Activated effector memory CD4-positive, alpha-beta T cell treated with anti-CD3 and anti-CD28 coated beads, Interleukin-2, amount 50 U/mL, for 16 hours (primary cell): Measurements from ENCODE around the gene CAPN14.

Source experiments
- DNase-seq: peaks from one replicate; pipeline ENCODE4 v3.0.0-alpha.2; 2020

The CAPN14 gene, protein sequence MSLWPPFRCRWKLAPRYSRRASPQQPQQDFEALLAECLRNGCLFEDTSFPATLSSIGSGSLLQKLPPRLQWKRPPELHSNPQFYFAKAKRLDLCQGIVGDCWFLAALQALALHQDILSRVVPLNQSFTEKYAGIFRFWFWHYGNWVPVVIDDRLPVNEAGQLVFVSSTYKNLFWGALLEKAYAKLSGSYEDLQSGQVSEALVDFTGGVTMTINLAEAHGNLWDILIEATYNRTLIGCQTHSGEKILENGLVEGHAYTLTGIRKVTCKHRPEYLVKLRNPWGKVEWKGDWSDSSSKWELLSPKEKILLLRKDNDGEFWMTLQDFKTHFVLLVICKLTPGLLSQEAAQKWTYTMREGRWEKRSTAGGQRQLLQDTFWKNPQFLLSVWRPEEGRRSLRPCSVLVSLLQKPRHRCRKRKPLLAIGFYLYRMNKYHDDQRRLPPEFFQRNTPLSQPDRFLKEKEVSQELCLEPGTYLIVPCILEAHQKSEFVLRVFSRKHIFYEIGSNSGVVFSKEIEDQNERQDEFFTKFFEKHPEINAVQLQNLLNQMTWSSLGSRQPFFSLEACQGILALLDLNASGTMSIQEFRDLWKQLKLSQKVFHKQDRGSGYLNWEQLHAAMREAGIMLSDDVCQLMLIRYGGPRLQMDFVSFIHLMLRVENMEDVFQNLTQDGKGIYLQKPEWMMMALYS

DNA sequence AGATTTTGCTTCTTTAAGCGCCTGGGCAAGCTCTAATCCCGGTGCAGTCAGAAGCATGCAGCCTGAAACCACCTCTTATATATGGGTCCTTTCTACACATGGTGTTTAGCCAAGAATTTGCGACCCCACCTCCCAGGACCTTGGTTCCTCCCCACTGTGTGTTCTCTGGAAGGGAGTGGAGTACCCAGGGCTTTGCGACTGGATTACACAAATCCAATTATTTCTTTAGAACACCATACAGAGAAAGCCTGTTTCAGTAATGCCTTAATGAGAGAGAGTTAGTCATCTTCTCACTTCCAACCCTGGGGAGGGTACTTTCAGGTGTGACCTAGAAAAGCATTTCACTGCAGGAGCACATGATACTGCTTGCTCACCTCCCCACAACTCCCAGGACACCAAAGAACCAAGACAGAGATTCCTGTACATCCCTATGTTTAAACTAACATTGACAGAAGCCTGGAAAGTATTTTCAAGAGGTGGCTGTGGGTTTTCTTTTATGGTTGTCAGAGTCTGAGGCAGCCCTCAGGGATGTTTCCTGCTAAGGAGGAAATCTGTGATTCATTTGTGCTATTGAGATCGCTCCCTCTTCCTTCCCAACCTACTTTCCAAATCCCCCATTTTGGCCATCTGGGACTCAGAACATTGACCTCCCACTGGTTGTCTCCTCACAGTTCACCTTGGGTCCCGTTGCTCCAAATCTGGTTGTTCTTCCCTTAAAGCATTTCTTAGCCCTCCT, at the start of gene CAPN14:
TSS of gene CAPN14 (minus strand) at position 51 of the 736 bp plus-strand sequence. CDS start 12,068 bp downstream, outside the sequence.
- no peak for DNase-seq

DNA sequence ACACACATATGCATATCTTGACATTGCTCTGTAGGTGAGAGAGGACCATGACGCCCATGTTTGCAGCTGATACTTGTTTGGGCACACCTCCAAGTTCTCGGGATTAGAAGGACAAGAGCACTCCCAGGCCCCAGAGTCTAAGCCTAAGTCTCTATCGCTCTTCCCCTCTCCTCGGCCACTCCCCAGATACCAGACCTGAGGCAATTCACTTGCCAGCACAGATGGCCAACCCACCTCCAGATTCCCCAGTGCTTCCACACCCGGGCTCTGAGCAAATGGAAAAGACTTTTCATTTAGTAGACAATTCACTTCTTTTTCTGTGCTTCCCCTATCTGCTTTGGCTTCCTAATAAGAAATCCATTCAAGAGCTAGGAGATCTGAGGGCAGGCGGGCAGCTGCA, 49.5 kb upstream of the CAPN14 start:
- DNase-seq: no peak

DNA sequence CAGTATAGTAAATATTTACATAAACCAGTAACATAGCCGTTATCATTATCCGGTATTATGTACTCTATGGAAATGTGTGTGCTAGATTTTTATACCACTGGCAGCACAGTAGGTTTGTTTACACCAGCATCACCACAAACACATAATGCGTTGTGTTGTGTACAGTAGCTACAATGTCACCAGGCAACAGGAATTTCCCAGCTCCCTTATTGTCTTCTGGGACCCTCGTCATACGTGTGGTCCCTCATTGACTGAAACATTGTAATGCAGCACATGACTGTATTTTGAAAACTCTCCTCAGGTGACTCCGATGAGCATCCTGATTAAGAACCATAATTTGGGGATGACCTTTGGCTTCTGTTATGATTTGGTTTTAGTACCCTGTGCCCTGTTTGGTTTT, 47.9 kb upstream of the CAPN14 start:
- DNase-seq: no peak

DNA sequence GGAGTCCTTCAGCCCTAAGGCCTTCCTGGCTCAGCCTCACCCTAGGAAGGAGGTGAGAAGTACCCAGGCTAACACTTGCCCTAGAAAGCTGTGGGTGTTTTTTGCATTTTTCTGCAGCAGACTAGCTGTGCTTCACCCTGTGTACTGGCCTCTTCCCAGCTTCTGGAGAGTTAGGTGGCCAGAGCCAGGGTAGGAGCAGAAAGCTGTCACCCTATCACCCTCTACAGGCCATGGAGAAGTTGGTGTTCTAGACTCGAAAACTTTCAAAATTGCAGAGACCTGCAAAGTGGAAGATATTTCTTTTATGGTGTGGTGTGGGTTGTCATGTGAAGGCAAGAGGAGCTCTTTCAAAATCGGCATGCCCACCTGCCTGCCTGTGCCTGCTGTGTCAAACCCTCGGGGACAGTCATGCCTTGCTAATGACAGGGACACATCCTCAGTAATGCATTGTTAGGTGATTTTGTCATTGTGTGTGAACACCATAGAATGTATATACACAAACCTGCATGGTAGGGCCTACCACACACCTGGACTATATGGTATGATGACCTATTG, 46.4 kb upstream of the CAPN14 start:
- no peak for DNase-seq

DNA sequence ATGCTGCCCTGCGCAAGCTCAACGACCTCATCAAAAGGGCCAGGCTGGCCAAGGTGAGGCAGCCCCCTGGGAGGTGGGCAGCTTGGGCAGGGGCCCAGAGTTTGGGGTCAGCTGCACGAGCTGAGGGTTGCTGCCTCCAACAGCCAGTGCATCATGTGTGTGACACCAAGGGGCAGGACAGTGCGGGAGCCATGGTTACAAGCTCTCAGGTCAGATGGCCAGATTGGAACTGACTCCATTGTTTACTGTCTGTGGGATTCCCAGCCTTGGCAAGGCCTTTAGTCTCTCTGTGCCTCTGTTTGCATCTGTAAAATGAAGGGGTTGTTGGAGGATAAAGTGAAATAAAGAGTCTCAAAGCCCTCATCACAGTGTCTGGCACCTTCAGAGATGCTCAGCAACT, 43.6 kb upstream of the CAPN14 start:
- no peak for DNase-seq

DNA sequence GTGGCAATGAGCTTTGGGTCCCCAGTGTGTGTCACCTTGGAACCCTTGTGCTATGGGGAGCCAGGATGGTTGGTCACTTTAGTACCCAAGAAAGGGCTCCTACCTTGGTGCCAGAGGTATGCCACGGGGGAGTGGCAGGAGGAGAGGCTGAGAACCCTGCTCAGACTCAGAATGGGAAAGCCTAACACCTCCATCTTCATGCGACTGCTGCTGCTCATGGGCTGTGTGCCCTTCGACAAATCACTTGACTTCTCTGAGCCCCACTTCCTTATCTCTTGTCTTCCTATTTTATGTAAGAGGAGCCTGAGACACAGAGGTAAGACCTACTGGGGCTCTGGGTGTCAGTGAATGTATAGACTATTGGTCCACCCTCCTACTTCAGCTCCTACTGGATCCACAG, 41.8 kb upstream of the CAPN14 start:
- no peak for DNase-seq

DNA sequence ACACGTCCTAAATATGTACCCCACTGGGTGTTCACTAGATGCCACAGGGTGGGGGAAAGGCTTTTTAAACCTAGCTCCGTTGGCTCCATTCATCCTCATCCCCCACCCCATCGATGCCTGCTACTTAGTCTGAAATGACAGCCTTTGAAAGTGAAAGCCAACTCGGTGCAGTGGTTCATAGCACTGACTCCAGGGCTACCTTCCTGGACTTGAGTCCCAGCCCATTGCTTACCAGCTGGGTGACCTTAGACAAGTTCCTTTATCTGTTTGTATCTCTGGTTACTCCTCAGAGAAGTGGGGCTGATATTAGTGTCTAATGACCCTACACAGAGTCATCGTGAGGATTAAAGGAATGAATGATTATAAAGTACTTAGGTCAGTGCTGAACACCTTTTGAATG, 41.0 kb upstream of the CAPN14 start:
- DNase-seq: no peak

DNA sequence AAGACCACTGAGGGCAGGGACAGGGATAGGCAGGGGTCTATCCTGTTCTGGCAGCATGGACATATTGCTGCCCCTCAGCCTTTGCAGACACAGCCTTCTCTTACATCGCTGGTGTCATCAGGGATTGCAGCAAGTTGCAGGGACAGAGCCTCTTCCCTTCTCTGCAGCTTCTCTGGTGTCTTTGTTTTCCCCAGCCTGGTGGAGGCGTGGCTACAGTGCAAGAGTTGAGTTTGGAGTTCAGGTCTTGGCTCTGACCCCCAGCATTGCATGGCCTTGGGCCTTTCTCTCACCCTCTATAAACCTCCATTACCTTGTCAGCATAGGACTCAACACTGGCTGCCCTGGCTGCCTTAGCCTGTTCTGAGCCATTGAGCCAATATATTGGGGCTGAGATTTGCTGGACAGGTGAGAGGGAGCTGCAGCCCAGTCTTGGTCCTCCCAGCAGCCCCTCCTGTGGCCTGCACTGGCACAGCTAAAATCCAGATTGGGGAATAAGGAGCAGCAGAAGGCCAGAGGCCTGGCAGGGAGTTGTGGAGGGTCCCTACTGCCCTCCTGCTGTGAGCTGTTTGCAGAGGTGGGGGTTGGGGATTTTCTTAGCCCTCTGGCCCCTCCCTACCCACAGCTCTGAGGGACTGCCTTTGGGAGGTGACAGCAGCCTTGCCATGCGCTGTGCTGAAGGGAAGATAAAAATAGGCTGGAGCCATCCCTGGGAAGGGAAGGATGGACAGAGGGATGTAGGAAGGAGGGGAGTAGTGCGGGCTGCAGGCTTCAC, 39.5 kb upstream of the CAPN14 start:
- no peak for DNase-seq

DNA sequence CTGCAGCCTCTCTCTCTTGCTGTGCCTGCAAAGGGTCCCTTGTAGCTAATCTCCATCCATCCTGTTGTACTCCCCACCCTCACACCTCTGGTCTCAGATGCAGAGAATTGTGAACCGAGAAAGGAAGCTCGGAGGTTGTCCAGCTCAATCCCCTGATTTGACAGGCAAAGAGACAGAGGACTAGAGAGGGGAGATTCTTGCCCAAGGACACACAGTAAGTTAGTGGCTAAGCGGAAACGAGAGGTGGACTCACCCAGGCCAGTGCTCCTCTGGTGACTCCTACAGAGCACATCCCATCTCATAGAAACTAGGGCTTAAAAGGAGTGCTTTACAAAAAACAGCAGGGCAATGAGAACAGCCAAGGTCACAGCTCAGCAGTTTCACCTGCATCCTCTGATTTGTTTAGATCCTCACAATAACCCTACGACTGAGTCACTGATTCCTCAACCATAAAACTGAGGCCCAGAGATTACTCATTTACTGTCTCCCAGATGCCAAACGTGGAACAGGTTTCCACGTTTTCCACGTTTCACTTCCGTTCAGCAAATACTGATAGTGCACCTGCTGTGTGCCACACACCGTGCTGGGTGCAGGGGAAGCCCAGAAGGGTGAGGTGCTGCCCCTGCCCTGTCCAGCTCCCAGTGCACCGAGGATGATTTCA, 38.7 kb upstream of the CAPN14 start:
- DNase-seq: no peak

DNA sequence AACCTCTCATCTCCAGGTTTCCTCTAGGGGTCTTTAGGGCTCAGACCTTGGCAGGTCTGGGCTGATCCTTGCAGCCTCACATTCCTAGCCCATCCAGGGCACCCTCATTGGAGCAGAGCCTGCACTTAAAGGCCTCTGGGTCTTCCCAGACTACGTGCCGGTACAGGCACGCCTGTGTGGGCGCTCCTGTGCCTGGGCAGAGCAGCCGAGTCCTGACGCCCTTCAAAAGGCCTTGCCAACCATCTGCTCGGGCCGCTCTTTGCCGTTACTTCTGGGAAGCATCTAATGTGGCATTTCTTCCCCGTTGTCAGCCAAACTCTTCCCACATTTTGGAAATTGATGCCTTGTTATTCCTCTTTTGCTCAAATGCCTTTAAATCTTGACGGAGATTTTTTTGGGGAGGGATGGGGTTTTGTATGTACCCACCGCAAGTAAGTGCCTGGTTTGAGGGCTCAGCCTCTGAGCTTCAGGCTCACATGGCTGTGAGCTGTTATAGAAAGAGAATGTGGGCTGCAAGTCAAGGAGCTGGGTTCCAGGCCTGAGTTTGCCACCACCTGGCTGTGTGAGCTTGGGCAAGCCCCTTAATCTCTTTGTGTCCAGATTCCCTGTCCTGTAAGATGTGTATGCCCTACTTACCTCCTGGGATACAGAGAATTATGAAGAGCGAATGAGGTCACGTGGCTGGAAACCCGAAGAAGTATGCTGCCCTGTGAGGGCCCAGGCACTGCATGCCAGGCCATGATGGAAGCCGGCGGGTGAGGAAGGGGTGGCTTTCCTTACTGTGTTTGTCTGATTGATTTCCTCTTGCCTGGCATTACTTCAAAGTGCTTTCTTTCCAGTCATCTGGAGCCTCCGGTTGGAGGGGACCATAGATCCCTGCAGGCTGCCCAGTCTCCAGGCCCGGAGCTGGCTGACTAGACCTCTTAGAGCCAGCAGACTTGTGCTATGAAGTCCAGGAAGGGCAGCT, 37.2 kb upstream of the CAPN14 start:
- DNase-seq: no peak

DNA sequence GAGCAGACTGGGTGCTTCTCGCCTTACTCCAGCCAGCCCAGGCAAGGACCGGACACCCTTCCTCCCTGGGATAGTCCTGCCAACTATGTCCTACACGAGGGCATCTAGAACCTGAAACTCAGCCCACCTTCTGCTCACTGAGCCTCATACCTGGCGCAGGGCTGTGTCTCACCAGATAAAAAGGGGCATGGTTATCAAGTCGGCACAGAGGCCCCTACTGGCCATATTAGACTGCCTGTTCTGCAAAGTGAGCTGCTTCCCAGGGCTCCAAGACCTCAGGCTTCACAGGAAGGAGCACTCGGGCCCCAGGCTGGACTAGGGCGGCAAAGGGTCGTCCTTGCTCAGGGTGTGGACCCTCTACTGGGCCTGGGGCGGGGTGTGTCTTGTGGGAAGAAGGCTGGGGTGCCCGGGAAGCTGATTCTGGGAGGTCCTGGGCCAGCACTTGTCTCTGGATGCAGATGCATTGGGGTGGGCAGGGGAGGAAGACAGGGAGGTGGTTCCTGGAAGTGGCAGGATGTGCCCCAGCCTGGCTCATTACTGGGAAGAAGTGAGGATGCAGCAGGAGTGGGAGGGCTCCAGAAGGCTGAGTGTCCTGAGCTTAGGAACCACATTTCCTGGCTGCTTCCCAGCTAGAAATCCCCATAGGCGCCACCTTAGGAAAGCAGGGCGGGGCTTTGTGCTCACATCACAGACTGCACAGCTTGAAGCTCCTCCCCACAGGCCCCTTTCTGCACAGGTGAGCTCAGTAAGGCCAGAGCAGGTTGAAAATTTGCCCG, 36.2 kb upstream of the CAPN14 start:
- DNase-seq: no peak

DNA sequence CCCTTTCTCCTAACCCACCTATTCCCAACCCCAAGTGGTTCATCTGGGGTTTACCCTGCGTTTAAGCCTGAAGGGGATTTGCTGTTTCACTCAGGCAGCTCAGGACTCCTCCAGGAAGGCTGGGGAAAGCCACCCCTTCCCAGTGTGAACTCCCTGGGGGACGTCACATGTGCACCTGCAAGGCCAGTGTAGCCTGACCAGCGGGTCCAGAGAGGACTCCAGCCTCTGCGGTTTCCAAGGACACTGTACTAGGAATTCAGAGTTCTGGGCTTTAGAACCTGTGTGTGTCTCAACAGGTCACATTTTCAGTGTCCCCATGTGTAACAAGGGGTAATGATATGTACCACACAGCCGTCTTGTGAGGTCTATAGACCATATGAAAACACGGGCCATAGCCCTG, 34.5 kb upstream of the CAPN14 start:
- DNase-seq: no peak

DNA sequence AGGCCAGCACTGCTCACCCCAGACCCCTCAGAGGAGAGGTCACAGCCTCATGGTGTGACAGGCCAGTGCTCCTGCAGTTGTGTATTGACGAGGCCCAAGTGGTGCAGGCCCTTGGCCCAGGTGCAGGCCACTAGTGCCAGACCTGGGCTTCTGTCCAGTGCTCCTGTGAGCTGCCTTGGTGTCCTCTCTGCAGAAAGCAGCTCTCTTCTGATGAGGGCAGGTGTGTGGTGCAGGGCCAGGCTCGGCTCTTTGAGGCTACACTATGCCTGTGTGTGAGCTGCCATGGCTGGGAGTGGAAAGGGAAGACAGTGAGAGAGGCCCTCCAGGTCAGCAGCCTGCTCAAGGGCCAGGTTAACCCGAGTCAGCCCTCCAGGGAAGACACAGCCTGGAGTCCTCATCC, 33.7 kb upstream of the CAPN14 start:
- no peak for DNase-seq

DNA sequence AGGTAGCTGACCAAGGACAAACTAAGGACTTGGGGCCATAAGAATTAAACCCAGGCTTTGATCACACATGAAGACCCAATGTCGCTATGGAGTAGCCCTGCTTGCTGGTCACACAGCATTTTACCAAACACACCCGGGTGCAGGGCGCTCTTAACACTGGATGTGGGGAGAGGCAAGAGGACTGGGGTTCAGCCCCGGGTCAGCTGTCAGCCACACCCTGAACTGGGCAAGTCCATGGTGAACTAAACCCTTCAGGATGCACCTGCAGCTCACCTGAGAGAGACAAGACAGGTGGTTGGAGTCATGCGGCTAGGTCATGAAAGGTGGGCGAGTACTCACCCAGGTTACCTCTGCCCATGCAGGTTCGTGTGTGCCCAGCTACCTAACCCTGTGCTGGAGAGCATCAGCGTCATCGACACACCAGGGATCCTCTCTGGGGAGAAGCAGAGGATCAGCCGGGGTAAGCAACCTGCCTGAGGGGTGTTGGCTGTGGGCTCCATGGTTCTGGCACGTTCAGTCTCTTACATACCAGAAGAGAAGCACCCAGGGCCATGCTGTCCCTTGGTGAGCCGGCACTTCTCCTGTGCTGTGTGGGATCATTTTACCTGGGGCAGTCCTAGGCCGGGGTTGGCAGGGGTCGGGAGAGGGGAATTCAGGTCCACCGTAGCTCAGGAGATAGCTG, 31.8 kb upstream of the CAPN14 start:
- no peak for DNase-seq

DNA sequence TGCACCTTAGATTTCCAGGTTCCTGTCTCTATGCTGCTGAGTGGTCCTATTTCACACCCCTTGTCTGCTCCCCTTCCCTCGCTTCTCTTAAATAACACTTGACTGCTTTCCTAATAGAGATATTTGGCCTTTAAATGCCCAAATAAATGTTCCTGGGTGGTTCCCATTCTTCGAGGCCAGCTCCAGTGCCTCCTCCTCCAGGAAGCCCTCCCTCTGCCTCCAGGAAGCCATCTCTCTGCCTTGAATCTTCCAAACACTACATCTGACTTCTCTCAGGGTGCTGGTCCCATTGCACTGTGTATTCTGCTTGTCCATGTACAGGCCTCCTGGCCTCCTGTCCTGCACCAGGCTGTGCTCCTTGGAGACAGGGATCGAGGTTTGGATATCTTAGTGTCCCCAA, 30.8 kb upstream of the CAPN14 start:
- no peak for DNase-seq

DNA sequence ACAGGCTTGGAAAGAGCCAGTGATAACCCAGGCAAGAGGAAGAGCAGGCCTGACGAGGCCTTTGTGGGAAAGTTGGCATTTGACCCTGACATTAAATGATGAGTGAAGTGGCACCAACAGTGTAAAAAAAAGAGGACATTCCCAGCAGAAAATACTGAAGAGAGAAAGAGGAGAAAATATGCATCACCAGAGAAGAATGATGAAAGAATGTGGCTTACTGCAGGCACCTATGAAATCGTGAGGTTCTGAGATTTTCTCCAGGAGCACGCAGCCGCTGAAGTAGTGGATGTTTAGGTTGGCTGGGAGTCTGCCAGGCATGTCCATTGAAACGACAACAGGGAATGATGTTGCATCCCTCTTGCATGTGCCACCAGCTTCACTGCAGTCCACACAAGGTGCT, 30.4 kb upstream of the CAPN14 start:
- no peak for DNase-seq

DNA sequence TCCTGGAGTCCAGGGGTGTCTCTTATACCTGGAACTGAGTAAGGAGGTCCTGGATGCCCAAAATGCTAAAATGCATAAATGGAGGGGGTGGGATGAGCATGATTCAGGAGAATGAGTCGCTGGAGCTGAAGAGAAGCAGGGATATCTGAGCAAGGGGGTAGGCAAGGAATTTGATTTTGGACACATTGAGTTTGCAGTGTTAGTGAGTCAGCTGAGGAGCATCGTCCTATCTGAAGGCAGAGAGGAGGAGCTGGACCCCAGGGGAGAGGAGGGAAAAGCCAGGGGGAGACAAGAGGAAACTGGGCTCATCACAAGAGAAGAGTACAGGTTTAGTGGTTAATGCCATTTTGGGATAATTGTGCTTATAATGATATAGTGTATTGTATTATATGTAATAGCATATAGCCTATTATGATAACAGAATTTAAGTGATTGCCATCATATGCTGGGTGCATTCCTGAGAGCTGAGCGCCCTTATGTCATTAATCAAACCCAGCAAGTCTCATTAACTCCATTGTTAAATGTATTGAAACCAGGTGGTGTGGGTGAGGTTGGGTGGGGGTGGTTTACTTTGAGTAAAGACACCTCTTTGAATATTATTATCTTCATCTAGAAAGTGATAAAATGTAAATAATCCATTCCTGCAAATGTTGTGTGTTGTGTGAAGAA, 29.0 kb upstream of the CAPN14 start:
- DNase-seq: no peak

DNA sequence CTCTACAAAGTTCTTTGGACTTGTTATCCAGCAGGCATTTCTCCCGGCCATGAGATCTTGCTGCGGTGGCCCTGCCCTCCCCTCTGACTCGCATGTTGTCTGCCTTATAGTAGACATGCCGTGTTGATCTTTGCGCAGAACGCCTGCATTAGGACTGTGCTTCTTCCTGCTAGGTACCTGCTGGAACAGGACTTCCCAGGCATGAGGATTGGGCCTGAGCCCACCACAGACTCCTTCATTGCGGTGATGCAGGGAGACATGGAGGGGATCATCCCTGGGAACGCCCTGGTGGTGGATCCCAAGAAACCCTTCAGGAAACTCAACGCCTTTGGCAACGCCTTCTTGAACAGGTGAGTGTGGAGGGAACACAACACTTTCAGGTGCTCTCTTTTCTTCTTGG, 26.8 kb upstream of the CAPN14 start:
- no peak for DNase-seq

DNA sequence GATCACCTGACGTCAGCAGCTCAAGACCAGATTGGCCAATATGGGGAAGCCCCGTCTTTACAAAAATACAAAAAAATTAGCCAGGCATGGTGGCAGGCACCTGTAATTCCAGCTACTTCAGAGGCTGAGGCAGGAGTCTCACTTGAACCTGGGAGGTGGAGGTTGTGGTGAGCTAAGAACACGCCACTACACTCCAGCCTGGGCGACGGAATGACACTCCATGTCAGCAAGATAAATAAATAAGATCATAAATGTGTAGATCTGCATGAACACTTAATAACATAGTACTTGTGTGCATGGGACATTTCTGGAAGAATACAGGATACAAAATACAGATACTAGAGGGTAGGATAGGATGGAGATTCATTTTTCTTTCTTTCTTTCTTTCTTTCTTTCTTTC, 25.7 kb upstream of the CAPN14 start:
- DNase-seq: no peak
